Effector memory CD4-positive, alpha-beta T cell (primary cell): ENCODE measurements around the gene RNF121.
A peak's percentile ranks its signal among the peaks of the same experiment; 100 is the strongest.

Experiments
- DNase-seq, 3 donors: peaks; one replicate each; pipeline ENCODE4 v3.0.0-alpha.2; 2020
- H3K27ac ChIP-seq: 2 replicates; pipeline ENCODE4 v1.7.0; 2013; ENCODE audit warnings: mild to moderate bottlenecking, low read length, moderate library complexity; ENCODE audit not compliant: insufficient read depth, poor library complexity, severe bottlenecking
- H3K27me3 ChIP-seq: replicated peaks from 2 replicates; pipeline ENCODE4 v1.7.0; 2013; ENCODE audit warnings: mild to moderate bottlenecking, low read length; ENCODE audit not compliant: insufficient read depth, control insufficient read depth, poor library complexity, severe bottlenecking
- H3K36me3 ChIP-seq: 2 replicates; pipeline ENCODE4 v1.7.0; 2013; ENCODE audit warnings: mild to moderate bottlenecking, low read length, moderate library complexity; ENCODE audit not compliant: control insufficient read depth, insufficient read depth
- H3K4me1 ChIP-seq: 2 replicates; pipeline ENCODE4 v1.7.0; 2013; ENCODE audit warnings: low read length, mild to moderate bottlenecking; ENCODE audit not compliant: control insufficient read depth, insufficient read depth, poor library complexity, severe bottlenecking
- H3K4me3 ChIP-seq: 2 replicates; pipeline ENCODE4 v1.7.0; 2013; ENCODE audit warnings: low read length, low read depth, mild to moderate bottlenecking; ENCODE audit not compliant: insufficient read depth, poor library complexity, severe bottlenecking
- H3K9me3 ChIP-seq: 2 replicates; pipeline ENCODE4 v1.7.0; 2013; ENCODE audit warnings: mild to moderate bottlenecking, low read length, moderate library complexity; ENCODE audit not compliant: control insufficient read depth

The RNF121 gene

GRCh38 chr11:72030472-72031045 is 101.7 kb downstream of the RNF121 start:
- Histone ChIP-seq H3K4me3 (no peak overlapping the region), H3K27ac (peak overlapping the region; percentile 6), H3K36me3 (peaks cover 73% of the 10 kb centered on the region), H3K27me3 (no peaks in the 10 kb centered on the region), H3K9me3 (no peaks in the 10 kb centered on the region), H3K4me1 (peaks cover 7% of the 10 kb centered on the region)
- no peak for DNase-seq

GRCh38 chr11:72036687-72037086 is 107.8 kb downstream of the RNF121 start:
- Histone ChIP-seq H3K4me1 (peaks cover 30% of the 10 kb centered on the region), H3K27ac (no peak overlapping the region), H3K4me3 (no peak overlapping the region), H3K9me3 (no peaks in the 10 kb centered on the region), H3K36me3 (peaks cover 31% of the 10 kb centered on the region), H3K27me3 (no peaks in the 10 kb centered on the region)
- no peak for DNase-seq

GRCh38 chr11:72037554-72038311 is 108.9 kb downstream of the RNF121 start:
- H3K27me3 ChIP-seq, result no peaks in the 10 kb centered on the region
- peaks cover 30% of the 10 kb centered on the region for H3K4me1 ChIP-seq
- peaks cover 26% of the 10 kb centered on the region for H3K36me3 ChIP-seq
- H3K27ac ChIP-seq, result peak overlapping the region; percentile 92
- no peak overlapping the region for H3K4me3 ChIP-seq
- no peaks in the 10 kb centered on the region for H3K9me3 ChIP-seq
- DNase-seq, result no peak

DNA sequence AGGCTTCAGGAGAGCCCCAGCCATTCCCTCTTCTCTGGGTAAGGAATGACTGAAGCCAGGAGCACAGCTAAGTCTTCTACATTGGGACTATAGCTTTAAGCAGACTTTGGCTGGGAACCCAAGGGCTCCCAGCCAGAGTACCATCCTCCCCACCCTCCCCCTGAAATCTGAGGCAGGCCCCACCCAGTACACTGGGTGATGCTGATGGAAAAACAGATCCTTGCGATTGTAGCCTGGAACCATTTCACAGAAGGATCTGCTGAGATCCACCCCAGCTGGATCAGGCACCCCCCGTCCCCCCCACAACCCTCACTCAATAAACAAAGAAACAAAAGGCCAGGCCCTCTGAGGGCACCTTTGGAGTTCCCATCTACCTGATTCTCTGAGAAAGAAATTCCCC is 109.6 kb downstream of the RNF121 start:
- peak overlapping the region; percentile 92 for H3K27ac ChIP-seq
- H3K9me3 ChIP-seq, result no peaks in the 10 kb centered on the region
- peaks cover 33% of the 10 kb centered on the region for H3K4me1 ChIP-seq
- peaks cover 21% of the 10 kb centered on the region for H3K36me3 ChIP-seq
- DNase-seq, result no peak
- H3K4me3 ChIP-seq, result peak overlapping the region; percentile 75
- H3K27me3 ChIP-seq, result no peaks in the 10 kb centered on the region

DNA sequence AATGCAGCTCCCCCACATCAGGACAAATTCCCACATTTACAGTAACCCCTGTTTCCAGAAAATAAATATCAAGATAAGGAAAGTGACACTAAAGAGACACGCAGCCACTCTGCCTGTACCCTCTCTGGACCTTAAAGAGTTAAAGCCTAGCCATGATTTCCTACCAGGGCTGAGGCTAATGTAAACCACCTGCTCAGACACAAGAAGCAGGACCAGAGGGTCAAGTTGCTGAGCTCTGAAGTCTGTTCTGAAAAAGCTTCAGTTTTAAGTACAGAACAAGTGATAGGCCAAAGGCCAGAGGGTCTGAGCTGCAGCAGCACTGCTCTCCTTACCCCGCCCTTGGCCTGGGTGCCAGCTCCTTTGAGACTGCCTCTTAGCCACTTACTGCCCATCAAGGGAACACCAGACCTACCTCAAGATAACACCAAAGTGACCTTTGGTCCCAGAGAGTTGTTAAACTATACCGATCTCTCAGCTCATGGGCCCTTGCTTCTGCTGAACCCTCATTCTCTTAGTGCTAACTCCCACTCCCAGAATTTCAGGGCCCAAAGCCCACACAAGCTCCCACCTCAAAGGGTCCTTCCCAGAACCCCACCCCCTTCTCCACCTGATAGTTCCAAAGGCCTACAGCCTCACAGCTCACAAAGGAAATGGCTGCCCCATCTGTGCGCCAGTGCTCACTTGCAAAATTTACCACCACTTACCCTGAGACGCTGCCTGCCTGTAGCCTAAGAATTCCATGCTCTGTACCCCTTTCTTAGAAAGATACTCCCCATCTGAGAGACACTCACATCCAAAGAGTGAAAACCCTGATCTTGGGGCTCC is 110.4 kb downstream of the RNF121 start:
- H3K27ac ChIP-seq, result peak overlapping the region; percentile 92
- peak overlapping the region; percentile 75 for H3K4me3 ChIP-seq
- no peaks in the 10 kb centered on the region for H3K27me3 ChIP-seq
- no peaks in the 10 kb centered on the region for H3K9me3 ChIP-seq
- H3K4me1 ChIP-seq, result peaks cover 33% of the 10 kb centered on the region
- no peak for DNase-seq
- peaks cover 14% of the 10 kb centered on the region for H3K36me3 ChIP-seq

- Histone ChIP-seq H3K4me3 (peak overlapping the region; percentile 75), H3K4me1 (peaks cover 33% of the 10 kb centered on the region), H3K27me3 (no peaks in the 10 kb centered on the region), H3K27ac (peak overlapping the region; percentile 92), H3K36me3 (peaks cover 9% of the 10 kb centered on the region), H3K9me3 (no peaks in the 10 kb centered on the region)
- no peak for DNase-seq
These were observed 111.1 kb downstream of the RNF121 start for GRCh38 chr11:72039856-72040401.

DNA sequence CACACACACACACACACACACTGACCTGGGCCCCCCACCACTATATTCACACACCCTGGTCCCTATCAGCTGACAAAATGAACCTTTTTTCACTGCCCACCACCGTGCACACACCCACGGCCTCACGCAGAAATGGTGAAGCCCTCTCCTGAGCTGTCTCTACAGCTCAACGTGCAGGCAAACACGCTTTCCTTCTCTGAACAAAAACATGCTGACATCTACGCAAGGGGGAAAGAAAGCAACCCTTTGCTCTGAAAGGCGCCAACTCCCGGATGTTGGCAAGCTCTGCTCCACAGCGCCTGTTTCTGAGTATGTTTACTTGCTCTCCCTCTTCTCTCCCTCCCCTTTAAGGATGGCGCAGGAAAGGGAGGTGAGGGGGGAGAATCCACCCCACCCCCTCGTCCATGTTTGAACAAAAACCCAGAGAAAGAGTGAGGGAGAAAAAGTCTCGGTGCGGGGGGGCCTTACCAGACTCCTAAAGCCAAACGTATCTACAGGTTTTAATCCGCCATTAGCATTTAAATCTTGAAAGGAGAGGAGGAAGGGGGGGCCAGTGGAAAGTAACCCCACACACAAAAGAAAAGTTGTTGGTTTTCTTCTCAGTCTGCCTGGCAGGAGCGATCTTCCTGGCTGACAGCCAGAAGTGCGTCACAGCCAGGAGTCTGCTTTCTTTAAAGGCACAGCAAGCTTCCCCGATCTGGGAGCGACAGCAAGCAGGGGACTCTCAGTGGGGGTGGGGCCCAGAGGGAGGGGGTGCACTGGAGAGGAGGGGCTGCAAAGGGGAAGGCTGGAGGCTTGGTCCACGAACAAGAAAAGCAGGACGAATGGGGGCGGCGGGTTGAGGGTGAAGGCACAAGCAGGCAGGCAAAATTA is 111.9 kb downstream of the RNF121 start:
- Histone ChIP-seq H3K36me3 (peaks cover 2% of the 10 kb centered on the region), H3K4me3 (peak overlapping the region; percentile 75), H3K9me3 (no peaks in the 10 kb centered on the region), H3K27me3 (no peaks in the 10 kb centered on the region), H3K4me1 (peaks cover 33% of the 10 kb centered on the region), H3K27ac (peak overlapping the region; percentile 92)
- DNase-seq, result peak; percentile 56 to 74 (median 69)

DNA sequence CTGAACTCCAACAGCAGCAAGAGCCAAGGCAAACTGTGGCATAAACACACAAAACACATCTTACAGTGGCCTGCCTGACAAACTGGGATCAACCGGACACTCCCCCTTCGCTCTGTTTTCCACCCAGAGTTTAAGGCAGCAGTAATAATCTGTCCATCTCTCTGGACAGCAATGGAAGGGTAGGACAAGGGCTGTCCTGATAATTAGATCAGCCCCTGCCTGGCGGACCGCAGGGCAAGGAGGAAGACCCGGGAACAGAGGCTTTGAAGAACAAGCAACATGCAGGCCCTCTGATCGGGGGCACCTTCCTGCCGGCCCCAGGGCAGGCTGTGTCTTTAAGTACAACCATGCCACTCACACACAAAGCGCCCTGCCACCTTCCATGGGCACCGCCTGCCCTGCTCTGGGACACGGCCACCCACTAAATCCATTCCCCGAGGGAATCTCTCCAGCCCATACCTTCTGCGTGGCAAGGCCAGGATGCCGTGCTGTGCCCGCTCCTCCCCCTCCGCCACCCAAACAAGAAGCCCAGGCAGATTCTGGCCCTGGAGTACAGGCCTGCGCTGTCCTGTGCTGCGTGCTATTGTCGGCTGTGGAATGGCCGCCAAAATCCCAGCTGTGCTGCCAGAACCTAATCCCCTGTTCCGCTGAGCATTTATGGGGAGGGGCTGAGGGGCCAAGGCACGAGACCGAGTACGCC is 112.7 kb downstream of the RNF121 start:
- Histone ChIP-seq H3K9me3 (no peaks in the 10 kb centered on the region), H3K4me1 (peaks cover 33% of the 10 kb centered on the region), H3K36me3 (no peaks in the 10 kb centered on the region), H3K27me3 (no peaks in the 10 kb centered on the region), H3K27ac (peak overlapping the region; percentile 92), H3K4me3 (peak overlapping the region; percentile 75)
- peak; percentile 1 to 29 (median 24) for DNase-seq
